A549 (cell line): Measurements from ENCODE around the gene CCDC194. TPM values are rescaled to one million over a fixed set of nuclear protein-coding genes. Genes with fewer than 3 reads are reported as not detected.

Experiments used
- ATAC-seq, 2 experiments: fragments of 200-7000 bp in 1 of 2; fragments of >200 bp in 1 of 2; cut with Nextera tagmentation in 1 of 2; cut with Tn5 transposase in 1 of 2; 3 replicates each; pipeline versions ENCODE4 v1.8.0 to v1.9.1; 2018 to 2020; ENCODE audit warnings: mild to moderate bottlenecking in 1 of 2, moderate library complexity in 1 of 2
- CTCF ChIA-PET: fragments of 300-600 bp; sonication (Branson Sonifier 250); formaldehyde crosslinking; extraction: SDS; loops from one replicate; lab custom pipeline; 2021; ENCODE audit warnings: antibody characterized with exemption, inconsistent platforms; lab: Yijun Ruan, JAX
- POLR2A ChIA-PET: fragments of 350-600 bp; formaldehyde crosslinking; extraction: SDS; loops from one replicate; lab custom pipeline; 2021; ENCODE audit warnings: antibody characterized with exemption, inconsistent platforms; lab: Yijun Ruan, JAX
- DNase-seq, 2 experiments: peaks; one replicate each; pipeline versions ENCODE4 v3.0.0 to v3.0.0-alpha.2; 2011 to 2016; ENCODE audit warnings: low read depth in 1 of 2, low spot score in 1 of 2
- FAIRE-seq: peaks from 2 replicates; lab custom pipeline; 2011; peaks lifted over from hg19 to GRCh38; lab: Jason Lieb, UNC
- H3K27ac ChIP-seq, 2 experiments: fragments of >200 bp; sonication (Bioruptor Twin); formaldehyde crosslinking; 3 replicates each; pipeline ENCODE4 v1.5.1; 2016 to 2017
- H3K4me1 ChIP-seq: fragments of >200 bp; sonication (Bioruptor Twin); formaldehyde crosslinking; 3 replicates; pipeline ENCODE4 v1.6.1; 2016
- H3K4me2 ChIP-seq: fragments of >200 bp; sonication (Bioruptor Twin); formaldehyde crosslinking; 3 replicates; pipeline ENCODE4 v1.6.1; 2016
- H3K4me3 ChIP-seq: fragments of >200 bp; sonication (Bioruptor Twin); formaldehyde crosslinking; 3 replicates; pipeline ENCODE4 v1.5.1; 2016
- H3K9me3 ChIP-seq: fragments of >200 bp; sonication (Bioruptor Twin); formaldehyde crosslinking; 3 replicates; pipeline ENCODE4 v1.6.1; 2016
- BCL3 ChIP-seq: fragments of >200 bp; sonication (Bioruptor Twin); formaldehyde crosslinking; IDR thresholded peaks from 3 replicates; pipeline ENCODE4 v1.6.1; 2016
- CEBPB ChIP-seq, 2 experiments: fragments of >200 bp in 1 of 2; sonication (Bioruptor Twin) in 1 of 2; formaldehyde crosslinking in 1 of 2; IDR thresholded peaks; 2 replicates each; pipeline ENCODE4 v1.6.1; 2012 to 2016
- E2F6 ChIP-seq: IDR thresholded peaks from 2 replicates; pipeline ENCODE4 v1.6.1; 2012; ENCODE audit warnings: low read depth, borderline replicate concordance
- EHMT2 ChIP-seq: fragments of 200-600 bp; sonication (generic); IDR thresholded peaks from 2 replicates; pipeline ENCODE4 v1.6.1; 2016; ENCODE audit warnings: antibody characterized with exemption, low read depth, mild to moderate bottlenecking, moderate library complexity
- ELK1 ChIP-seq: fragments of 150-350 bp; IDR thresholded peaks from 2 replicates; pipeline ENCODE4 v1.6.1; 2014; ENCODE audit warnings: low read depth, mild to moderate bottlenecking, low read length
- EP300 ChIP-seq, 2 experiments: fragments of >200 bp; sonication (Bioruptor Twin); formaldehyde crosslinking; IDR thresholded peaks; 2 replicates in 1 of 2; 3 replicates in 1 of 2; pipeline ENCODE4 v1.6.1; 2016 to 2017
- FOSB ChIP-seq: fragments of 250-450 bp; sonication (Bioruptor Pico); IDR thresholded peaks from 2 replicates; pipeline ENCODE4 v1.5.0; 2020; ENCODE audit warnings: mild to moderate bottlenecking, moderate library complexity
- HEYL ChIP-seq: fragments of 250-450 bp; sonication (Bioruptor Pico); IDR thresholded peaks from 2 replicates; pipeline ENCODE4 v1.8.0; 2021; ENCODE audit warnings: mild to moderate bottlenecking, moderate library complexity
- HOXA7 ChIP-seq: fragments of 250-450 bp; sonication (Bioruptor Pico); IDR thresholded peaks from 2 replicates; pipeline ENCODE4 v1.5.0; 2020; ENCODE audit warnings: mild to moderate bottlenecking, moderate library complexity
- HOXB5 ChIP-seq: fragments of 250-450 bp; sonication (Bioruptor Pico); IDR thresholded peaks from 2 replicates; pipeline ENCODE4 v1.5.0; 2020; ENCODE audit warnings: mild to moderate bottlenecking, moderate library complexity
- JUN ChIP-seq, 2 experiments: fragments of >200 bp; sonication (Bioruptor Twin); formaldehyde crosslinking; IDR thresholded peaks; 2 replicates in 1 of 2; 3 replicates in 1 of 2; pipeline ENCODE4 v1.6.1; 2016 to 2017
- JUNB ChIP-seq: fragments of >200 bp; sonication (Bioruptor Twin); formaldehyde crosslinking; IDR thresholded peaks from 2 replicates; pipeline ENCODE4 v1.6.1; 2016
- MAX ChIP-seq: IDR thresholded peaks from 2 replicates; pipeline ENCODE4 v1.6.1; 2012
- MAZ ChIP-seq: fragments of 150-350 bp; IDR thresholded peaks from 2 replicates; pipeline ENCODE4 v1.6.1; 2014; ENCODE audit warnings: antibody characterized with exemption, low read depth, low read length, borderline replicate concordance
- PBX3 ChIP-seq: IDR thresholded peaks from 2 replicates; pipeline ENCODE4 v1.6.1; 2012
- POLR2AphosphoS2 ChIP-seq: conservative IDR thresholded peaks from 2 replicates; pipeline ENCODE4 v1.6.1; 2012; ENCODE audit warnings: low read length, improper control_type of control experiment, inconsistent platforms
- RARB ChIP-seq: fragments of 250-450 bp; sonication (Bioruptor Pico); IDR thresholded peaks from 2 replicates; pipeline ENCODE4 v1.8.0; 2021; ENCODE audit warnings: mild to moderate bottlenecking, moderate library complexity
- RFX5 ChIP-seq: fragments of 450-650 bp; IDR thresholded peaks from 2 replicates; pipeline ENCODE4 v1.7.1; 2014; ENCODE audit warnings: antibody characterized with exemption, mild to moderate bottlenecking, moderate library complexity
- RNF2 ChIP-seq: fragments of 200-600 bp; sonication (generic); IDR thresholded peaks from 2 replicates; pipeline ENCODE4 v1.6.1; 2016; ENCODE audit warnings: low read depth, mild to moderate bottlenecking, antibody characterized with exemption, moderate library complexity, borderline replicate concordance
- SMC3 ChIP-seq: fragments of >200 bp; sonication (Bioruptor Twin); formaldehyde crosslinking; IDR thresholded peaks from 3 replicates; pipeline ENCODE4 v1.6.1; 2018; ENCODE audit warnings: inconsistent platforms
- USF2 ChIP-seq: fragments of 450-650 bp; IDR thresholded peaks from 2 replicates; pipeline ENCODE4 v1.6.1; 2014; ENCODE audit warnings: antibody characterized with exemption
- ZSCAN20 ChIP-seq: fragments of 250-450 bp; sonication (Bioruptor Pico); IDR thresholded peaks from 2 replicates; pipeline ENCODE4 v1.8.0; 2022; ENCODE audit warnings: mild to moderate bottlenecking, moderate library complexity
- WGBS: methylation state at CpG from one replicate; pipeline ENCODE4 v1.1.6; 2017; ENCODE audit errors: missing lambda C conversion rate; 5-methylcytosine and 5-hydroxymethylcytosine counted together
- polyA plus RNA-seq, 4 experiments: library from polyadenylated mRNA; depleted of rRNA in 3 of 4; stranded (reverse); fragments of >200 nt; fragmentation: RNase III in 1 of 4; extraction: RNeasy Plus Mini Kit Qiagen cat#74134 plus additional on column Dnase treatment in 1 of 4; gene quantifications; 2 replicates in 3 of 4; 3 replicates in 1 of 4; pipeline ENCODE4 v1.2.3, GENCODE V29; 2011 to 2017

Gene CCDC194
- polyA plus RNA-seq, 2 of the 4 experiments (the other 2 are of a cell fraction): not detected

- H3K4me3 ChIP-seq: no peak overlapping the region
- TF ChIP-seq RNF2 (no peak), PBX3 (no peak), JUNB (no peak), RARB (no peak), USF2 (no peak), CEBPB (IDR thresholded peaks at IDR 0.05) (no peak), MAX (no peak), SMC3 (no peak), JUN (IDR thresholded peaks at IDR 0.05) (no peak), FOSB (CRISPR knock-in tag) (no peak), MAZ (no peak), HOXA7 (CRISPR knock-in tag) (no peak), ZSCAN20 (CRISPR knock-in tag) (no peak), EHMT2 (no peak), HEYL (CRISPR knock-in tag) (no peak), POLR2AphosphoS2 (no peak), EP300 (IDR thresholded peaks at IDR 0.05) (no peak), BCL3 (no peak), E2F6 (no peak)
- TF ChIP-seq, all 56 proteins: peak for 0
- no peaks in the 10 kb centered on the region for H3K9me3 ChIP-seq
- 75% methylated on average over 6 of the region's 14 CpGs for WGBS
- ChIA-PET CTCF (no interaction called here), POLR2A (no interaction called here)
- no peaks in the 10 kb centered on the region for H3K4me1 ChIP-seq
- ATAC-seq: no peak
- no peak for DNase-seq
- no peak for FAIRE-seq
- no peak overlapping the region for H3K27ac ChIP-seq
- H3K4me2 ChIP-seq: no peak overlapping the region
These were observed 14.8 kb downstream of the CCDC194 start for GRCh38 chr19:17379221-17379631.

GRCh38 chr19:17378271-17378670 lies 15.7 kb downstream of the CCDC194 start:
- H3K27ac ChIP-seq: no peak overlapping the region
- ChIA-PET POLR2A (no interaction called here), CTCF (no interaction called here)
- no peak for FAIRE-seq
- ATAC-seq: no peak
- no peak for DNase-seq
- H3K4me2 ChIP-seq: no peak overlapping the region
- TF ChIP-seq FOSB (CRISPR knock-in tag): no peak
- TF ChIP-seq ELK1: no peak
- no peak for TF ChIP-seq HOXB5
- TF ChIP-seq RFX5: no peak
- WGBS: 71% methylated on average over 5 of the region's 13 CpGs
- H3K9me3 ChIP-seq: no peaks in the 10 kb centered on the region
- H3K4me1 ChIP-seq: no peaks in the 10 kb centered on the region
- H3K4me3 ChIP-seq: no peak overlapping the region
